HFF-Myc (cell line): ENCODE results near the gene ZNF654.
A peak's percentile ranks its signal among the peaks of the same experiment; 100 is the strongest.
"Not testable (repeated sequence)": the region's sequence is repeated elsewhere in the genome, so short reads cannot be mapped to it uniquely, and the experiment has no call there.

Experiments used
- DNase-seq: peaks from one replicate; pipeline ENCODE4 v3.0.0-alpha.2; 2011; ENCODE audit warnings: low read depth; ENCODE audit errors: extremely low read depth
- H3K4me3 ChIP-seq: replicated peaks from 2 replicates; pipeline ENCODE4 v1.5.1; 2011; ENCODE audit warnings: low read depth, mild to moderate bottlenecking, control low read depth, low read length
- CTCF ChIP-seq: IDR thresholded peaks from 2 replicates; pipeline ENCODE4 v1.5.1; 2012; ENCODE audit warnings: mild to moderate bottlenecking, low read depth, low read length, control low read depth; ENCODE audit errors: missing control alignments

Gene ZNF654

GRCh38 chr3:88167173-88167572 is 108.1 kb downstream of the ZNF654 start:
- TF ChIP-seq CTCF, result no peak
- no peak for DNase-seq
- no peak overlapping the region for H3K4me3 ChIP-seq

GRCh38 chr3:88167704-88168103 is 108.6 kb downstream of the ZNF654 start:
- DNase-seq, result no peak
- no peak overlapping the region for H3K4me3 ChIP-seq
- no peak for TF ChIP-seq CTCF

- no peak for TF ChIP-seq CTCF
- H3K4me3 ChIP-seq, result no peak overlapping the region
- no peak for DNase-seq
These were observed 109.1 kb downstream of the ZNF654 start for GRCh38 chr3:88168171-88168570.

GRCh38 chr3:88180398-88180999 is 121.4 kb downstream of the ZNF654 start:
- no peak overlapping the region for H3K4me3 ChIP-seq
- peak; percentile 38 for TF ChIP-seq CTCF
- DNase-seq, result peak; percentile 33

GRCh38 chr3:88182165-88182918 is 123.3 kb downstream of the ZNF654 start:
- H3K4me3 ChIP-seq, DNase-seq: not testable (repeated sequence)

- no peak for DNase-seq
- no peak for TF ChIP-seq CTCF
- H3K4me3 ChIP-seq, result no peak overlapping the region
These were observed 129.4 kb downstream of the ZNF654 start for GRCh38 chr3:88188436-88188835.

GRCh38 chr3:88189361-88189810 is 130.3 kb downstream of the ZNF654 start:
- TF ChIP-seq CTCF, result no peak
- no peak overlapping the region for H3K4me3 ChIP-seq
- DNase-seq, result no peak
